ENCODE measurements around the gene RRM2.

Gene RRM2

DNA sequence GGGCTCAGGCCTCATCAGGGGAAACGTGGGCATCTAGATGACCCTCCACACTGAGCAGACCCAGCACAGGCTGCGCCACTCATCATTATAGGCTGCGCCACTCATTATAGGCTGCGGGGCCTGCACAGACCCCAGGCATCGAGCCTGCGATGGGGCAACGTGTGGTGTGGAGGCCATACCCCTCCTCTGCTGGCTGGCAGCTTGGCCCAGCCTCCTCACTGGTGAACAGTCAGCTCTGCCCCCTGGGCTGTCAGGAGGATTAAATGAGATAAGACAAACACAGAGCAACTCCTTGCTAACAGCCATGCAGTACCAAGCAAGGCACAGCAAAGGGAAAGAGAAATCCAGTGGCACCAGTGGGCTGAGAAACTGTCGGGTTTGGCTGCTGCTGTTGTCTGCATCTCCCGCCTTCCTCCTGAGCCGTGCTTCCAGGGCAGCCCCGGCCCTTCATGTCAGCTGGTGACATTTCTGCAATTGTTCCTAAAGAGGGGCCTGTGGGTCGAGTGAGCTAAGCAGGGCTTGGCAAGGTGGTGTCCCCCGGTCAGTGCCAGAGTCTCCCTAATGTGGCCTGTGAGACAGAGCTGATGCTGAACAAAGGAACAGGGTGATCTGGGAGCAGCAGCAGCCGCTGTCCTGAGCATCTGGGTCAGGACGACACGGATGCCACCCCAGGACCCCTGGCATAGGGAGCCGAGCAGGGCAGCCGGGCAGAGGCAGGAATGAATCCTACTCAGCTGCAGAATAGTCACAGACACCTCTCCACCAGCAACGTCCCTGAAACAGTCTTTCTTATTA is 48.7 kb downstream of the RRM2 start:
- DNase-seq (ENCODE audit: low read depth in 2 of 2): no peak

DNA sequence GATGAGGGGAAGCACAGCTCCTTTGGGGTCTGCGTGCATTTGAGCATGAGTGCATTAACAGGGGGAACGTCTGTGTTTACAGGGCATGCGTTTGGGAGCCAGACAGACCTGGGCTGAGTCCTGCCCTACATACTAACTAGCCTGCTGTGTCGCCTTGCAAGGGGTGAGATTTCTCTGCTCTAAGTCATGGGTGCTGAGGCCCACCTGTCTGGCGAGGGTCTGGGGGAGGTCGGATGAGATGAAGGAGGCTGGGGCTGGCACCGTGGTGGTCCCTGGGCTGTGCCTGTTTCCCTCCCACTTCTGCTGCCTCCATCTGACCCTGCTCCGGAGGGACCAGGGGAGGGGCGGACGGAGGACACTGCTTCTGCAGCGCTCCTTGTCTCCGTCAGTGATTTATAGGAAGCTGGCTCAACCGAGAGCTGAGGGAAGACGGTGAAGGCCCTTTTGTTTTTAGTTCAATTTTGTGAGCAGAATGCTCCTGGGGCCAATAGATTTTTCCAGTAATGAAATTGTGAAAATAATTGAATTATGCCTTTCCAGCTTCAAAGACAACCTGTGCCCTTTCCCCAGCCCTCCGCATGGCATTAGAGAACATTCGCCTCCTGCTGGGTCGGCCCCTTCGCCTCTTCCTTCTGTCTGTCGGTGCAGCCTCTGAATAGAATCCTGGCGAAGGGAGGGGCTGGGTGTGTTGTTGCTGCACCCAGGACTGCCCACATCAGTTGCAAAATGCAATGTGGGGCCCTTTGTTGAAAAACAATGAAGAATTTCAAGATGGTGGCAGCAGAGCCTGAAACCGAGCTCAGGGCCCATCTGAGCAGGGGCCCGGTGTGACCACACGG is 49.7 kb downstream of the RRM2 start:
- no peak for DNase-seq (ENCODE audit: low read depth in 2 of 2)

DNA sequence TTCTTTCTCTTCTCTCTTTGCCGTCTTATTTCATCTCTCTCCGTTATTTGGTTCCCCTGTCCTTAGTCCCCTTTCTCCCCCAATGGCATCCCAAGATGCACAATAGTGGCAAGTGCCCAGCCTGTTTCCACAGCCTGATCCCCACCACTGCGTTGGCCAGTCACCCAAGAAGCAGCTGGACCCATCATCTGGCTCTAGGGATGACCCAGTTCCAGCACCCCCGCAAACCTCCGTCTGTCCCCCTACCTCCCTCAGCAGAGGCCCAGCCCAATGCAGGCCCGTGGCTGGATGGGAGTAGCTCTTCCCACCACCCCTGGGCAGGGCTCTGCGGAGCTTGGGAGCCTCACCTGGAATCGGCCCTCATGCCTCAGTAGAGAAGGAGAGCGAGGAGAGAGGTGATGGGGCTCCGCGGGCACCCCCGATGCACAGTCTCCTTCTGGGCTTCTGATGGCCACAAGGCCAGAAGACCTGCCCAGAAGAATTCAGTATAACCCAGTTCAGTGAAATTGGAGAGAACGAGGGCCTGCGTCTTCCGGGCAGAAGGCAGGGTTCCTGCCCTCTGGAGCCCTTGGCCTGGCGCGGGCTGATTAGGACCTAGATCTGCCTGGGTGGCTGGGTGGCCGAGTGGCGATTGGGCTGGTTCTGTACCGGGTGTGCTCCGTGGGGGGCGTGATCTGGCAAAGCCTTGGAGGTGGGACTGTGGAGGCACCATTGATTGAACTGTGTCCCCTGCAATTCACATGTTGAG is 50.9 kb downstream of the RRM2 start:
- DNase-seq (ENCODE audit: low read depth in 2 of 2): no peak

DNA sequence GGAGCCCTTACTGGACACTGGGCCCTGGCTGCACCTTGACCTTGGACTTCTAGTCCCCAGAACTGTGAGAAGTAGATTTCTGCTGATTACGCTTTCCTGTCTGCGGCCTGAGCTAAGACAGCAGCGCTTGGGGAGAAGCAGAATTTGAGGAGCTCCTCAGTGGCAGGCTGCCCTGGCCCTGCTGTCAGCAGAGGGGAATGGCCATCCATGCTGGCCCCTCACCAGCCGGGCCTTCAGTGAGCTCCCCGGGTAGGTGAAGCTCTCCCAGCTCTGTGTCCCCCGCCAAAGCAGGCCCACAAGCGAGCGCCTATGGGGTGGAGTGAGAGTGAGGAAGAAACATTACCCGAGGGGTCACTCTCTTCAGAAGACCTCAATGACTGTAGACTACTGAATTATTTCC is 51.6 kb downstream of the RRM2 start:
- no peak for DNase-seq (ENCODE audit: low read depth in 2 of 2)

DNA sequence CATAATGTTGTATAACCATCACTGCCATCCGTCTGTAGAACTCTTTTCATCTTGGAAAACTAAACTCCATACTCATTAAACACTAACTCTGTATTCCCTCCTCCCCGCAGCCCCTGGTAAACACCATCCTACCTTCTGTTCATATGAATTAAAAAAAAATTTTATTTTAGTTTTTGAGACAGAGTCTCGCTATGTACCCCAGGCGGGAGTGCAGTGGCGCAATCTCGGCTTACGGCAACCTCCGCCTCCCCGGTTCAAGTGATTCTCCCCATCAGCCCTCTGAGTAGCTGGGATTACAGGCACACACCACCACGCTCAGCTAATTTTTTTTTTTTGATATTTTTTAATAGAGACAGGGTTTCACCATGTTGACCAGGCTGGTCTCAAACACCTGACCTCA is 52.9 kb downstream of the RRM2 start:
- no peak for DNase-seq (ENCODE audit: low read depth in 2 of 2)

DNA sequence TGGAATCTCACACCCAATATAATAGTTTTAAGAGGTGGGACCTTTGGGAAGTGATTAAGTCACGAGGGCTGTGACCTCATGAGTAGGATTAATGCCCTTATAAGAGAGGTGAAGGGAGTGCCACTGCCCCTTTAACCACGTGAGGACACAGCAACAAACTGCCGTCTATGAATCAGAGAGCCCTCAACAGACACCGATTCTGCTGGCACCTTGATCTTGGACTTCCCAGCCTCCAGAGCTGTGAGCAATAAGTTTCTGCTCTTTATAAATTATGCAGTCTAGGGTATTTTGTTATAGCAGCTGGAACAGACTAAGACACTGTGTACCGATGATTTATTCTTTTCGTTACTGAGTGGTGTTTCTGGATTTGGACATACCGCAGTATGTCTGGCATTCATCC is 56.2 kb downstream of the RRM2 start:
- DNase-seq (ENCODE audit: low read depth in 2 of 2): no peak

DNA sequence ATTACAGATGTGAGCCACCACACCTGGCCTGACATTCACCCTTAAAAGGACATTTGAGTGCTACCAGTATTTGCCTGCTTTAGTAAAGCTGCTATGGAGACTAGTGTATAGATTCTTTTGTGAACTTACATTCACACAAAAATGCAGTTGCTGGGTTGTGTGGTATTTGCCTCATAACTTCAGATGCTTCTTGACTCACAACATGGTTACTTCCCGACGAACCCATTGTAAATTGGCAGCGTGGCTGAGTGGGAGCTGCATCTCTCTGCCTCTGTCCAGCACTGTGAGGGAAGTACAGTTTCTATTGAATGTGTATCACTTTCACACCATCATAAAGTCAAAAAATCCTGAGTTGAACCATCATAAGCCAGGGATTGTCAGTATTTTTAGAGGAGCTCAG is 56.9 kb downstream of the RRM2 start:
- no peak for DNase-seq (ENCODE audit: low read depth in 2 of 2)

DNA sequence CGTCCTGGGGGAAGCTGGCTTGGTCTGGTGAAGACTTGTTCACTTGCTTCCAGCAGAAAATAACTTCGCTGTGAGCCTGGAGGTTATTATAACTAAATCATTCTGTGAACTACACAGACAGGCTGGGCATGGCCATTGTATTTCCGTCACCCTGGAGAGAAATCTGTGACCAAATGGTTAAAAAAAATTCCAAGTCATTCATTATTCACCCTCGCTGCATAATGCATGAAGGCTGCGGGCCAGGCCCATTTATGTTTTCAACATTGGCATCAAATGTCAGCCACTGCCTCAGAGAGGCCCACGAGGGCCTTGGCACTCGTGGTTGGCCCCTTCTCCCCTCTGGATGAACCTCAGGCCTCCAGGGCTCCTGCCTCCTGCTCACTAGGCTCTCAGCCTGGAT is 57.7 kb downstream of the RRM2 start:
- no peak for DNase-seq (ENCODE audit: low read depth in 2 of 2)

All from stimulated activated CD4-positive, alpha-beta T cell treated with anti-CD3 and anti-CD28 coated beads, Interleukin-15, amount 100 ng/mL, for 48 hours (primary cell).